Measurements from ENCODE around the gene ARR3. TPM values are rescaled to one million over a fixed set of nuclear protein-coding genes. Genes with fewer than 3 reads are reported as not detected.

The ARR3 gene
- not detected in 2 replicates for total RNA-seq

GRCh38 chrX:70268034-70268433 lies at the start of gene ARR3:
ARR3 (plus strand) TSS chrX:70268334; CDS start chrX:70269386, 1,052 bp downstream.

GRCh38 chrX:70234355-70234754 lies 33.8 kb upstream of the ARR3 start, which contains the start of gene AWAT1:
AWAT1 (plus strand) TSS chrX:70234655; CDS start chrX:70234696, 41 bp downstream.

GRCh38 chrX:70260104-70260503 lies 8.0 kb upstream of the ARR3 start, which contains the start of gene P2RY4:
P2RY4 (minus strand) TSS chrX:70260204; CDS start chrX:70259624, 580 bp downstream.

GRCh38 chrX:70281951-70282350 lies 13.8 kb downstream of the ARR3 start, which contains the start of gene RAB41:
RAB41 (plus strand) TSS chrX:70282172; CDS start chrX:70282218, 46 bp downstream.

GRCh38 chrX:70289793-70290770 lies 21.9 kb downstream of the ARR3 start, which contains the start of the genes KIF4A and PDZD11:
KIF4A (plus strand) TSS chrX:70290104; CDS start chrX:70290459, 355 bp downstream.
PDZD11 (minus strand) TSS chrX:70289927; CDS start chrX:70289341, 586 bp downstream.

Other genes starting within 250 kb of the ARR3 start
- not detected in 2 replicates for gene AWAT2, start 218.4 kb upstream of the ARR3 start, total RNA-seq
- gene OTUD6A, start 205.9 kb upstream of the ARR3 start, total RNA-seq = under 0.01 TPM in 1 of 2 replicates, not detected in the other
- 50.7 and 78.6 TPM in 2 replicates for gene IGBP1, start 134.9 kb upstream of the ARR3 start, total RNA-seq
- gene DGAT2L6, start 90.9 kb upstream of the ARR3 start, total RNA-seq = not detected in 2 replicates
- gene AWAT1, start 33.7 kb upstream of the ARR3 start, total RNA-seq = not detected in 2 replicates
- gene P2RY4, start 8.1 kb upstream of the ARR3 start, total RNA-seq = under 0.01 TPM in 1 of 2 replicates, not detected in the other
- not detected in 2 replicates for gene RAB41, start 13.8 kb downstream of the ARR3 start, total RNA-seq
- 39.2 and 40.3 TPM in 2 replicates for gene PDZD11, start 21.6 kb downstream of the ARR3 start, total RNA-seq
- gene KIF4A, start 21.8 kb downstream of the ARR3 start, total RNA-seq = 10.9 and 35.3 TPM in 2 replicates
- gene GDPD2, start 155.0 kb downstream of the ARR3 start, total RNA-seq = not detected in 2 replicates
- 24.7 and 26.9 TPM in 2 replicates for gene DLG3, start 176.5 kb downstream of the ARR3 start, total RNA-seq